Muscle of leg (tissue), 11 donors: ENCODE measurements around the gene CDH13. TPM values are rescaled to one million over a fixed set of nuclear protein-coding genes. Genes with fewer than 3 reads are reported as not detected.

Experiments
- DNase-seq: peaks from one replicate; pipeline ENCODE4 v3.0.0; 2013
- H3K27ac ChIP-seq: one replicate; pipeline ENCODE4 v1.5.1; 2013; ENCODE audit warnings: mild to moderate bottlenecking, low read length, control low read depth
- H3K27me3 ChIP-seq: one replicate; pipeline ENCODE4 v1.6.1; 2013; ENCODE audit warnings: low read length; ENCODE audit not compliant: control insufficient read depth, insufficient read depth
- H3K36me3 ChIP-seq: one replicate; pipeline ENCODE4 v1.6.1; 2013; ENCODE audit warnings: low read length; ENCODE audit not compliant: control insufficient read depth, insufficient read depth
- H3K4me1 ChIP-seq: one replicate; pipeline ENCODE4 v1.6.1; 2013; ENCODE audit warnings: low read length; ENCODE audit not compliant: control insufficient read depth, insufficient read depth
- H3K4me3 ChIP-seq: one replicate; pipeline ENCODE4 v1.5.1; 2013; ENCODE audit warnings: low read length, control low read depth
- H3K9me3 ChIP-seq: replicated peaks from 2 replicates; pipeline ENCODE4 v1.6.1; 2013; ENCODE audit warnings: low read depth, low read length; ENCODE audit not compliant: control insufficient read depth
- WGBS: methylation state at CpG from one replicate; pipeline ENCODE4 v1.1.5; 2013; ENCODE audit warnings: missing lambda C conversion rate; ENCODE audit not compliant: insufficient coverage; 5-methylcytosine and 5-hydroxymethylcytosine counted together
- polyA plus RNA-seq, 8 donors: library from polyadenylated mRNA; unstranded; fragments of 120-200 nt; gene quantifications; one replicate each; pipeline versions ENCODE4 v1.2.1 to v1.2.3, GENCODE V29; 2013; ENCODE audit warnings: inconsistent platforms in 1 of 8, low replicate concordance in 1 of 8; ENCODE audit not compliant: insufficient read length in 8 of 8, insufficient read depth in 1 of 8
- total RNA-seq: library from RNA; stranded (reverse); fragments of 120-200 nt; gene quantifications from one replicate; pipeline ENCODE4 v1.2.4, GENCODE V29; 2013

The CDH13 gene
- total and polyA plus RNA-seq, 9 donors = 30.5 to 55.7 (median 47.9) TPM

DNA sequence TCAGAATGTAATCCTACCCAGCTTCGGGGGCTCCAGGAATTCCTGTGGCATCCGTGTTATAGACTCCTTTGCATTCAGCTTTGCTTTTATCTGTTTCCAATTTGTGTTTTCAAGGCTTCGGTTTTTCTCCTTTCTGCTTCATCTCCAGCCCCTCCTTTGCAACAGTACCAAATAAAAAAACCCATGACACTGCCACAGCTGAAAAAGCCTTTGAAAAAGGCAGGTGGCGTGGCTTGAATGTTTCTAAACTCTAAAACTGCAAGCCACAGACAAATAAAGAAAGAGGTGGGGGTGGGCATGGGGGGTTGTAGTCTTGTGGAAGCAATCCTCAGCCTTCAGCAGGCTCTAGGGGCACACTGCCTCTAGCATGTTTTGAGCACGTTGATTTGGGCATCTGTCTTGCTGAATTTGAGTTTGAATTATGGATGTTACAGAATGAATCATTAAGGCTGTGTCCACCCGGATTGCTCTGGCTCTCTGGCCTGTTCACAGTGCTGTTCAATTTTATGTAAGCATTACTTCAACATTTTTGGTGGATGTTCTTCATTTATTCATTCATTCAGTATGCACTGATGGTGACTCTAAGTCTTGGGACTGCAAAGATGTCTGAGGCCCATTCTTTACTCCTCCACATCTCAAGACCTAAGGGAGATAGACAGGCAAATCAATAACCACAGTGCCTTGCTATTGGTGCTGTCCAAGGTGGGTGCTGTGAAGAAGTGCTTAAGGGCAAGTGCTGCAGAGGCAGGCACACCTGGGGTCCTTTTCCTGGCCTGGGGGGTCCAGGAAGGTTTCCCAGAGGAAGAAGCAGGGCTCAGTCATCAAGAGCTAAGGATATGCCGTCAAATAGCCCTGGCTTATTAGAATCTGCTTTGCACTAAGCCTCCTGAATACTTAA lies 77.4 kb downstream of the CDH13 start:
- no peaks in the 10 kb centered on the region for H3K27me3 ChIP-seq
- H3K27ac ChIP-seq = no peak overlapping the region
- no peaks in the 10 kb centered on the region for H3K9me3 ChIP-seq
- H3K36me3 ChIP-seq = no peaks in the 10 kb centered on the region
- 13% methylated on average over 3 of the region's 7 CpGs for WGBS
- no peak for DNase-seq
- H3K4me3 ChIP-seq = no peak overlapping the region
- H3K4me1 ChIP-seq = peaks cover 14% of the 10 kb centered on the region

DNA sequence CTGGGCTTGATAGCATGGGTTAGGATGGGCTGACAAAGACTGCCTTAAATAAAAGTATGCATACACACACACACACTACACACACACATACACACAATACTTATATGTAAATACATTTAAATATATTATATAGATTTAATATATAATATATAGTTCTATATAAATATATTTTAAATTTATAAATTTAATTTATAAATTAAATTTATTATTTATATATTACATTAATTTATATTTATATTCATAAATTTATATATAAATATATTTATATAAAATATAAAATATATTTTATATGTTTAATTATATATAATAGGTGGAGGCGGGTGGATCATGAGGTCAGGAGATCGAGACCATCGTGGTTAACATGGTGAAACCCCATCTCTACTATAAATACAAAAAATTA lies 83.2 kb downstream of the CDH13 start:
- Histone ChIP-seq H3K4me1 (no peaks in the 10 kb centered on the region), H3K27ac (no peak overlapping the region)
- WGBS = no CpG with 5 or more reads among the region's 3 CpGs

GRCh38 chr16:82713778-82714177 lies 87.0 kb downstream of the CDH13 start:
- WGBS = no CpG with 5 or more reads among the region's 4 CpGs
- no peaks in the 10 kb centered on the region for H3K9me3 ChIP-seq
- no peak overlapping the region for H3K27ac ChIP-seq
- H3K36me3 ChIP-seq = no peaks in the 10 kb centered on the region
- H3K4me1 ChIP-seq = peaks cover 8% of the 10 kb centered on the region
- DNase-seq = no peak
- H3K4me3 ChIP-seq = no peak overlapping the region
- H3K27me3 ChIP-seq = no peaks in the 10 kb centered on the region

More for the DNA sequence above, 83.2 kb downstream of the CDH13 start:
- H3K9me3 ChIP-seq = no peaks in the 10 kb centered on the region
- no peak overlapping the region for H3K4me3 ChIP-seq
- no peaks in the 10 kb centered on the region for H3K27me3 ChIP-seq
- no peak for DNase-seq
- H3K36me3 ChIP-seq = no peaks in the 10 kb centered on the region

DNA sequence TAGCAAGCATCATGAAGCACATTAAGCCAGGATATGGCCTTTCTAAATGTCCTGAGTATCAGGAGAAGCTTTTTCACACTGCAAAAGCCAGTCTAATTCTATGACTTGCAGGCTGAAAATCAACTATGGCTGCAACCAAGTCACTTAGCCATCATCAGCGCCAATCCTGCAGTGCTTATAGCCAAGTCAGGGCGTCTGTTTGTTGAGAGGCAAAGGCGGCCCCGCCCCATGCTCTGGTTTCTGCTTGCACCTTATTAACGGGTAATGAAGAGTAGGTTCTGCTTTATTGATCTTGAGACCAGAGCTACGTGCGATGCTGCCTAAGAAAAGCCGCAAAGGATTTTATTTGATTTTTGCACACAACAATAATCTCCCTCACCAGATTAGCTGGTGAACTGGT lies 88.4 kb downstream of the CDH13 start:
- no peak overlapping the region for H3K27ac ChIP-seq
- no peak overlapping the region for H3K4me3 ChIP-seq
- WGBS = 90% methylated on average over 2 of the region's 8 CpGs
- H3K9me3 ChIP-seq = no peaks in the 10 kb centered on the region
- no peaks in the 10 kb centered on the region for H3K27me3 ChIP-seq
- peaks cover 8% of the 10 kb centered on the region for H3K4me1 ChIP-seq
- no peaks in the 10 kb centered on the region for H3K36me3 ChIP-seq
- DNase-seq = no peak

DNA sequence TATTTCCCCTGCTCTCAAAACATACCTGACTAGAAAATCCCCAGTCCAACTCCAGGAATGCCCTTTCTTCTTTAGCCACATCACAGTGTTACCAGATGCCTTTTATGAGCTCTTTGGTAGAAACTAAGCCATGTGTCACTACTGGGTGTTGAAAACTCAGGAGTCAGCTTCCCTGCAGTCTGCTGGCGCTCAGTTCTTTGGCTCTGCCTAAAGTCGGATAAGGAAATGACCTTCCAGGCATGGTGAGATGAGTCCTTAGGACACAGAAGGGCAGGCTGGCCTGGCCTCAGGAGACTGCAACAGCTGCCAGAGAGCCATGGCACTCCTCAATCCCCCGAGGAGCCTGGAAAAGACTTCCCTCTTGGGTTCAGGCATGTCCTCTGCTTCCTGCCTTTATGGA lies 89.1 kb downstream of the CDH13 start:
- H3K4me3 ChIP-seq = no peak overlapping the region
- DNase-seq = no peak
- H3K27ac ChIP-seq = no peak overlapping the region

DNA sequence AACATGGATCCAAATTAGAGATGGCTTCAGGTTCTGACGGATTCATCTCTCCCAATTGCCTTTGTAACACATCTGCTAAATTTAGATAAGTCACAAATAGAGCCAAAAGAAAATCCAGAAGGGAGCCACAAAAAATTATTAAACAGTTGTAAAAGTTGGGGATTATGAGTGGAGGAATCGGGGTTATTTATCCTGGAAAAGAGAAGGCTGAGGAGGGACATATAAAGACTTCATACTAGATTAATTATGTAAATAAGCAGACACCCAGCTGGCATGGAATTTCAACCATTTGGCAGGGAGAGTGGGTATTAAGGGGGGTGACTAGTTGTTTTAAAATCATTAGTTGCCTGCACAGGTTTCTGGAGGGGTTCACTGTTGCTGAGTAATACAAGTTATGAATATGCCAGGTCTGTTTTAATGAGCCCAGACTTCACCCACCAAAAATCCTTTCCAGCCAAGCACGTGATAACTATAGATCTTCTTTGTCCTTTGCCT lies 89.6 kb downstream of the CDH13 start:
- Histone ChIP-seq H3K4me1 (peaks cover 8% of the 10 kb centered on the region), H3K9me3 (no peaks in the 10 kb centered on the region), H3K27me3 (no peaks in the 10 kb centered on the region), H3K4me3 (no peak overlapping the region), H3K27ac (no peak overlapping the region), H3K36me3 (no peaks in the 10 kb centered on the region)
- no CpG with 5 or more reads among the region's 3 CpGs for WGBS
- no peak for DNase-seq

More for the DNA sequence above, 89.1 kb downstream of the CDH13 start:
- H3K9me3 ChIP-seq = no peaks in the 10 kb centered on the region
- no peaks in the 10 kb centered on the region for H3K36me3 ChIP-seq
- peaks cover 8% of the 10 kb centered on the region for H3K4me1 ChIP-seq
- WGBS = 33% methylated on average over 1 of the region's 3 CpGs
- H3K27me3 ChIP-seq = no peaks in the 10 kb centered on the region

- no peak overlapping the region for H3K4me3 ChIP-seq
- H3K4me1 ChIP-seq = peaks cover 8% of the 10 kb centered on the region
- no CpG with 5 or more reads among the region's 3 CpGs for WGBS
- no peaks in the 10 kb centered on the region for H3K9me3 ChIP-seq
- no peak overlapping the region for H3K27ac ChIP-seq
- no peak for DNase-seq
- H3K27me3 ChIP-seq = no peaks in the 10 kb centered on the region
- no peaks in the 10 kb centered on the region for H3K36me3 ChIP-seq
Measured at GRCh38 chr16:82720414-82720813, 93.6 kb downstream of the CDH13 start.

DNA sequence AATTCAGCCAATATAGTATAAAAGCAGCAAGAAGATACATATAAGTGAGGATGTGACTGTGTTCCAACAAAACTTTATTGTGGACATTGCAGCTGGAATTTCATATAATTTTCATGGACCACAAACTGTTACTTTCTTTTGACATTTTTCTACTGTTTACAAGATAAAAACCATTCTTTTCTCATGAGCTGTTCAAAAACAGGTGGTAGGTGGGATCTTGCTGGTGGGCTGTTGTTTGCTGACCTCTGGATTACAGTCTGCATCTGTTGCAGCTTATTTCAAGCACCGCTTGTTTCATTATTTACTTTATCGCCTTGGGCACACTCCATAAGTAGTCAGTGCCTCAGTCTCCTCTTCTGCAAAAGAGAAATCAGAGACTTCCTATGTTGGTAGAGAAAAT lies 99.5 kb downstream of the CDH13 start:
- H3K4me3 ChIP-seq = no peak overlapping the region
- DNase-seq = no peak
- WGBS = no CpG with 5 or more reads among the region's 2 CpGs
- H3K9me3 ChIP-seq = peaks cover 6% of the 10 kb centered on the region
- H3K36me3 ChIP-seq = no peaks in the 10 kb centered on the region
- H3K27ac ChIP-seq = no peak overlapping the region
- no peaks in the 10 kb centered on the region for H3K27me3 ChIP-seq
- no peaks in the 10 kb centered on the region for H3K4me1 ChIP-seq

- Histone ChIP-seq H3K4me3 (no peak overlapping the region), H3K9me3 (peaks cover 6% of the 10 kb centered on the region), H3K36me3 (no peaks in the 10 kb centered on the region), H3K4me1 (peaks cover 1% of the 10 kb centered on the region), H3K27ac (no peak overlapping the region), H3K27me3 (no peaks in the 10 kb centered on the region)
- no peak for DNase-seq
- WGBS = no CpG with 5 or more reads among the region's 2 CpGs
Measured at GRCh38 chr16:82728901-82729300, 102.1 kb downstream of the CDH13 start.

GRCh38 chr16:82730901-82731300 lies 104.1 kb downstream of the CDH13 start:
- Histone ChIP-seq H3K4me3 (no peak overlapping the region), H3K27me3 (no peaks in the 10 kb centered on the region), H3K4me1 (peaks cover 17% of the 10 kb centered on the region), H3K27ac (no peak overlapping the region), H3K9me3 (peaks cover 6% of the 10 kb centered on the region), H3K36me3 (no peaks in the 10 kb centered on the region)
- DNase-seq = no peak
- 33% methylated on average over 1 of the region's 2 CpGs for WGBS
